Natural killer cell (primary cell): ENCODE measurements around the gene HNRNPF. TPM values are rescaled to one million over a fixed set of nuclear protein-coding genes. Genes with fewer than 3 reads are reported as not detected.

ENCODE experiments used
- ATAC-seq, 3 donors: fragments of 150-1000 bp in 2 of 3; fragments of 200-7000 bp in 1 of 3; cut with Tn5 transposase; 1 replicate in 1 of 3; 2 replicates in 2 of 3; pipeline ENCODE4 v1.10.0; 2021; ENCODE audit warnings: mild to moderate bottlenecking in 2 of 3, moderate library complexity in 2 of 3
- DNase-seq, 2 donors: peaks; one replicate each; pipeline versions ENCODE4 v3.0.0 to v3.0.0-alpha.2; 2013 to 2021; ENCODE audit warnings: mixed read lengths in 1 of 2
- H3K27ac ChIP-seq: one replicate; pipeline ENCODE4 v1.5.1; 2013; ENCODE audit warnings: mild to moderate bottlenecking, low read length
- H3K27me3 ChIP-seq: one replicate; pipeline ENCODE4 v1.6.1; 2013; ENCODE audit warnings: low read length; ENCODE audit not compliant: control insufficient read depth, insufficient read depth
- H3K36me3 ChIP-seq: one replicate; pipeline ENCODE4 v1.6.1; 2013; ENCODE audit warnings: low read length; ENCODE audit not compliant: control insufficient read depth, insufficient read depth
- H3K4me1 ChIP-seq: one replicate; pipeline ENCODE4 v1.6.1; 2013; ENCODE audit warnings: low read length; ENCODE audit not compliant: control insufficient read depth, insufficient read depth
- H3K4me3 ChIP-seq: one replicate; pipeline ENCODE4 v1.5.1; 2013; ENCODE audit warnings: low read length
- H3K9me3 ChIP-seq: one replicate; pipeline ENCODE4 v1.6.1; 2013; ENCODE audit warnings: low read length; ENCODE audit not compliant: control insufficient read depth, insufficient read depth
- H3K27ac Mint-ChIP-seq, 2 donors: one replicate each; pipeline ENCODE4 v1.8.0; 2022; ENCODE audit warnings: mild to moderate bottlenecking in 2 of 2, mixed read lengths in 2 of 2, moderate library complexity in 1 of 2
- H3K27me3 Mint-ChIP-seq, 2 donors: one replicate each; pipeline ENCODE4 v1.8.0; 2022; ENCODE audit warnings: low read depth in 2 of 2, mixed read lengths in 2 of 2
- H3K36me3 Mint-ChIP-seq: one replicate; pipeline ENCODE4 v1.8.0; 2022; ENCODE audit warnings: mixed read lengths
- H3K4me1 Mint-ChIP-seq, 2 donors: one replicate each; pipeline ENCODE4 v1.8.0; 2022; ENCODE audit warnings: mixed read lengths in 2 of 2
- H3K4me3 Mint-ChIP-seq: one replicate; pipeline ENCODE4 v1.8.0; 2022; ENCODE audit warnings: mild to moderate bottlenecking, moderate library complexity, mixed read lengths
- H3K9me3 Mint-ChIP-seq, 2 donors: one replicate each; pipeline ENCODE4 v1.8.0; 2022; ENCODE audit warnings: mixed read lengths in 2 of 2
- WGBS: methylation state at CpG from one replicate; pipeline ENCODE4 v1.1.7; 2013; ENCODE audit warnings: missing lambda C conversion rate; ENCODE audit not compliant: insufficient coverage; 5-methylcytosine and 5-hydroxymethylcytosine counted together
- intact Hi-C: fragments of 100-400 bp; cut with micrococcal nuclease; formaldehyde crosslinking; loops from one replicate; pipeline ENCODE4 v1.14.2; 2022
- total RNA-seq, 4 donors: library from RNA; stranded (reverse); fragments of 120-200 nt in 1 of 4; gene quantifications; one replicate each; pipeline versions ENCODE4 v1.2.3 to v1.2.4, GENCODE V29; 2013 to 2022
- TF ChIP-seq, protein P1 (sequence below): fragments of 200-600 bp; IDR thresholded peaks from one replicate; pipeline ENCODE4 v1.8.0; 2022; ENCODE audit warnings: antibody characterized with exemption

The HNRNPF gene
- total RNA-seq, 3 donors from 2014 or later (not counting 1 experiment from before 2014, with no cell fraction given): 122 to 160 (median 125) TPM

DNA sequence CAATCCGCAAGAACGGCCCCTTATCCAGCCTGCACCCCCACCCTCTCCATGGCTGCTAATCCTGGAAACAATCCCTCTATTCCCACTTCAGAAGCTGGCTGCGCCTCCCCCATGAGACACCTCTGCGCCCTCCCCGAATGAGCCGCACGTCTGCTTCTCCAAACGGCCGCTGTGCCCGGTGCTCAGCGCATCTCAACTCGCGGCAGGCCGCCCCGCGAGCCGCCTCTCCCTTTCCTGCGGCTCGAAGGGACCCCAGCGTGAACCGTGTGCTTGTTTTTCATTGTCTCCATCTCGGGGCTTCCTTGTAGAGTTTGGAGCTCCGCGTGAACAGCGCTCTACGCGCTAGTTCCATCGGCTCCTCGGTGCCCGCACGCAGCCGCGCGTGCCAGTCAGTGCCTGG is 58.3 kb downstream of the HNRNPF start:
- intact Hi-C loops: no loop called here

DNA sequence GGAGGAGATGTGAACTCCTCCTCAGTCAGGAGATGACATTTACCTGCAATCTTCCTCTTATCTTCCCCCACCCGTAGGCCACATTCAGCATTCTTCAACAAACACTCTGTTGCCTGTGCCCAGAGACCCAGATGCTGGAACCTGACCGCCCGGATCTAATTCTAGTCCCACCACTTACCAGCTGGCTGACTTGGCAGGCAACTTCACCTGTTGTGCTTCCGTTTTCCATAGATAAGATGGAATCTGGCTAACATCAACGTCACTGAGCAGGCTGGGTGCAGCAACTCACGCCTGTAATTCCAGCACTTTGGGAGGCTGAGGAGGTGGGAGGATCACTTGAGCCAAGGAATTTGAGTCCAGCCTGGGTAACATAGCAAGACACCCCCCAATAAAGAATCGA is 58.8 kb downstream of the HNRNPF start:
- H3K9me3 ChIP-seq: no peaks in the 10 kb centered on the region
- H3K4me1 Mint-ChIP-seq: peaks cover 13% of the 10 kb centered on the region in 2 donors
- no peaks in the 10 kb centered on the region for H3K9me3 Mint-ChIP-seq
- no peak overlapping the region for H3K4me3 Mint-ChIP-seq
- DNase-seq (no peak), ATAC-seq (no peak)
- peaks cover 13% of the 10 kb centered on the region for H3K27me3 ChIP-seq
- WGBS: 90% methylated on average over 7 of the region's 7 CpGs
- intact Hi-C loops: no loop called here
- TF ChIP-seq, protein P1, sequence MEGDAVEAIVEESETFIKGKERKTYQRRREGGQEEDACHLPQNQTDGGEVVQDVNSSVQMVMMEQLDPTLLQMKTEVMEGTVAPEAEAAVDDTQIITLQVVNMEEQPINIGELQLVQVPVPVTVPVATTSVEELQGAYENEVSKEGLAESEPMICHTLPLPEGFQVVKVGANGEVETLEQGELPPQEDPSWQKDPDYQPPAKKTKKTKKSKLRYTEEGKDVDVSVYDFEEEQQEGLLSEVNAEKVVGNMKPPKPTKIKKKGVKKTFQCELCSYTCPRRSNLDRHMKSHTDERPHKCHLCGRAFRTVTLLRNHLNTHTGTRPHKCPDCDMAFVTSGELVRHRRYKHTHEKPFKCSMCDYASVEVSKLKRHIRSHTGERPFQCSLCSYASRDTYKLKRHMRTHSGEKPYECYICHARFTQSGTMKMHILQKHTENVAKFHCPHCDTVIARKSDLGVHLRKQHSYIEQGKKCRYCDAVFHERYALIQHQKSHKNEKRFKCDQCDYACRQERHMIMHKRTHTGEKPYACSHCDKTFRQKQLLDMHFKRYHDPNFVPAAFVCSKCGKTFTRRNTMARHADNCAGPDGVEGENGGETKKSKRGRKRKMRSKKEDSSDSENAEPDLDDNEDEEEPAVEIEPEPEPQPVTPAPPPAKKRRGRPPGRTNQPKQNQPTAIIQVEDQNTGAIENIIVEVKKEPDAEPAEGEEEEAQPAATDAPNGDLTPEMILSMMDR: no peak
- H3K27ac Mint-ChIP-seq: no peak overlapping the region
- H3K4me1 ChIP-seq: peaks cover 15% of the 10 kb centered on the region
- H3K27me3 Mint-ChIP-seq: peaks cover 6 to 19% of the 10 kb centered on the region in 2 donors
- no peaks in the 10 kb centered on the region for H3K36me3 Mint-ChIP-seq
- no peak overlapping the region for H3K27ac ChIP-seq
- no peak overlapping the region for H3K4me3 ChIP-seq
- no peaks in the 10 kb centered on the region for H3K36me3 ChIP-seq

More for the DNA sequence above, 58.3 kb downstream of the HNRNPF start:
- Mint-ChIP-seq H3K4me1 (peaks cover 13 to 14% of the 10 kb centered on the region in 2 donors), H3K27me3 (peaks cover 6 to 19% of the 10 kb centered on the region in 2 donors), H3K36me3 (no peaks in the 10 kb centered on the region), H3K9me3 (no peaks in the 10 kb centered on the region), H3K4me3 (peak overlapping the region; percentile 70), H3K27ac (no peak overlapping the region)
- ATAC-seq (no peak), DNase-seq (no peak)
- no peak overlapping the region for H3K4me3 ChIP-seq
- 37% methylated on average over 34 of the region's 34 CpGs for WGBS
- H3K9me3 ChIP-seq: no peaks in the 10 kb centered on the region
- no peak overlapping the region for H3K27ac ChIP-seq
- H3K27me3 ChIP-seq: peaks cover 13% of the 10 kb centered on the region
- peaks cover 15% of the 10 kb centered on the region for H3K4me1 ChIP-seq
- TF ChIP-seq, protein P1: no peak
- no peaks in the 10 kb centered on the region for H3K36me3 ChIP-seq

DNA sequence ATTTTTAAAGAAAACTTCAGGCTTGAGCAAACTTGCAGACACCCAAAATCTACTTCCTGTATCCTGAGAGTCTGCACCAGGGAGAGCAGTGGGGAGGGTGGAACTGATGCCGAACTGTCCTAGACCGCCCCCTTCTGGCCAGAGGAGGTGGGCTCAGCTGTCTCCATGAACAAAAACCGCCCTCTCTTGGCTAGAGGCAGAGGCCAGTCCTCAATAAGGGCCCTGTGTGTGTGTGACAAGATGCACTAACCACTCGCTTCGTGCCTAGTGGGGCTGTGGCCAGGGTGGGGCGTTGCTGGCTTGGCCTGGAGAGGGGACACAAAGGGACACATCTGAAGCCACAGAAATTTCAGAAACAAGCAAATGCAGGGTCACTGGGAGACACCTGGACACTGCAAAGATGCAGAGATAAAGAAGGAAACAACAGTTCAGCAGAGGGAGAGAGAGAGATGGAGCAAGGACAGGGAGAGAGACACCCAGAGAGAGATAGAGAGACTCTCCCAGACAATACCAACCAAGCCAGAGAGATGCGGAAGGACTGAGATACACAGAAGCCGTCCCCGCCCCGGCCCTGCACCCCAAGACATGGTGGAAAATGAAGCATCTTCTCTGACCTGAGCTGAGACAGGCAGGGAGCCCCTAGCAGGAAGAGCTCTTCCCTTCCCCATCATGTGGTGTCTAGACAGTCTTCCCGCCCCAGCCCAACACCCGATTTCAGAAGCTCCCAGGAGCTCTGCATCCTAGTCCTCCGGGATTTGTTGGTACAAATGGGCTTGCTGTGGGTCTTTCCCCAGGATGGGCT is 60.3 kb downstream of the HNRNPF start:
- Mint-ChIP-seq H3K4me3 (peak overlapping the region; percentile 8), H3K27me3 (peaks cover 8 to 19% of the 10 kb centered on the region in 2 donors), H3K4me1 (peaks cover 13% of the 10 kb centered on the region in 2 donors), H3K36me3 (no peaks in the 10 kb centered on the region), H3K27ac (no peak overlapping the region), H3K9me3 (no peaks in the 10 kb centered on the region)
- no peak overlapping the region for H3K27ac ChIP-seq
- peak; percentile 75 to 95 for DNase-seq
- 54% methylated on average over 13 of the region's 13 CpGs for WGBS
- intact Hi-C loops: loop anchor here (2.0 to 10.0 kb wide), 6 partner anchors 56 to 604 kb away; no protein-coding TSS in a partner anchor
- peak; percentile 98 to 100 (median 100) for ATAC-seq
- H3K4me3 ChIP-seq: no peak overlapping the region
- H3K27me3 ChIP-seq: peaks cover 13% of the 10 kb centered on the region
- H3K9me3 ChIP-seq: no peaks in the 10 kb centered on the region
- H3K36me3 ChIP-seq: no peaks in the 10 kb centered on the region
- TF ChIP-seq, protein P1: peak; percentile 91
- peaks cover 15% of the 10 kb centered on the region for H3K4me1 ChIP-seq
